SJCRH30 (cell line): ENCODE data around the gene SASH3. TPM values are rescaled to one million over a fixed set of nuclear protein-coding genes. Genes with fewer than 3 reads are reported as not detected.
A peak's percentile ranks its signal among the peaks of the same experiment; 100 is the strongest.
"Not testable (repeated sequence)": the region's sequence is repeated elsewhere in the genome, so short reads cannot be mapped to it uniquely, and the experiment has no call there.

Experiments
- DNase-seq, 2 experiments: peaks; one replicate each; pipeline ENCODE4 v3.0.0-alpha.2; 2015 to 2020
- H3K27ac ChIP-seq: fragments of 250-450 bp; sonication (Bioruptor Pico); 2 replicates; pipeline ENCODE4 v1.5.1; 2020; ENCODE audit warnings: mild to moderate bottlenecking, moderate library complexity
- H3K27me3 ChIP-seq: fragments of 250-450 bp; sonication (Bioruptor Pico); 2 replicates; pipeline ENCODE4 v1.5.1; 2020; ENCODE audit warnings: mild to moderate bottlenecking, moderate library complexity
- H3K36me3 ChIP-seq: fragments of 250-450 bp; sonication (Bioruptor Pico); 2 replicates; pipeline ENCODE4 v1.5.1; 2020; ENCODE audit warnings: mild to moderate bottlenecking, moderate library complexity
- H3K4me1 ChIP-seq: fragments of 250-450 bp; sonication (Bioruptor Pico); 2 replicates; pipeline ENCODE4 v1.5.1; 2020; ENCODE audit warnings: mild to moderate bottlenecking, moderate library complexity
- H3K4me3 ChIP-seq: fragments of 250-450 bp; sonication (Bioruptor Pico); 2 replicates; pipeline ENCODE4 v1.5.1; 2020; ENCODE audit warnings: mild to moderate bottlenecking, moderate library complexity
- H3K9me3 ChIP-seq: fragments of 250-450 bp; sonication (Bioruptor Pico); replicated peaks from 2 replicates; pipeline ENCODE4 v1.5.1; 2020; ENCODE audit warnings: mild to moderate bottlenecking, moderate library complexity
- total RNA-seq: library from RNA; depleted of rRNA; stranded (reverse); fragments of >200 nt; shearing (Covaris generic); gene quantifications from 2 replicates; pipeline ENCODE4 v1.2.3, GENCODE V29; 2014; rRNA removed

Gene SASH3
- 0.05 TPM in 1 of 2 replicates, not detected in the other for total RNA-seq

- Histone ChIP-seq H3K4me1 (no peaks in the 10 kb centered on the region), H3K27ac (no peak within 1 kb of the TSS), H3K9me3 (no peaks in the 10 kb centered on the region), H3K27me3 (no peaks in the 10 kb centered on the region), H3K4me3 (no peak within 1 kb of the TSS), H3K36me3 (no peaks in the 10 kb centered on the region)
- no peak for DNase-seq
These were observed at the start of gene SASH3 for GRCh38 chrX:129779747-129780146. SASH3 (plus strand) TSS chrX:129779949; CDS start chrX:129780098, 149 bp downstream.

DNA sequence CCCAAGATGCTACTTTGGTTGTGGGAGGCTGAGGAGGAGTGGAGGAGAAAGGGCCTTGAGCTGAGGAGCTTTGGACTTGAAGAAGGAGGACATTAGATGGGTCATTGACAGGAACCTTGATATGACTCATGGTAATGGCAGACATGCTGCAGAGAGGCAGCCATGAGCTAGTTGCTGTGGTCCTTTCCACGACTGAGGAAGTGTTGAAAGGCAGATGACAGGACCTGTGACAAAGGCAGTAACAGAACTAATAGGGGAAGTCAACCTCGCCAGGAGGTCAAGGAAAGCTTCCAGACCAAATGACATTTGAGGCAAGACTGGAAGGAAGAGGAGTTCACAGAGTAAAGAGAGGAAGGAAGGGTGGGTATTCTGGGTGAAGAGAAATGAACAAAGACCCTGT lies 48.5 kb upstream of the SASH3 start:
- Histone ChIP-seq H3K9me3 (no peaks in the 10 kb centered on the region), H3K27ac (no peak overlapping the region), H3K27me3 (no peaks in the 10 kb centered on the region), H3K4me3 (no peak overlapping the region), H3K4me1 (no peaks in the 10 kb centered on the region), H3K36me3 (no peaks in the 10 kb centered on the region)
- DNase-seq: no peak

DNA sequence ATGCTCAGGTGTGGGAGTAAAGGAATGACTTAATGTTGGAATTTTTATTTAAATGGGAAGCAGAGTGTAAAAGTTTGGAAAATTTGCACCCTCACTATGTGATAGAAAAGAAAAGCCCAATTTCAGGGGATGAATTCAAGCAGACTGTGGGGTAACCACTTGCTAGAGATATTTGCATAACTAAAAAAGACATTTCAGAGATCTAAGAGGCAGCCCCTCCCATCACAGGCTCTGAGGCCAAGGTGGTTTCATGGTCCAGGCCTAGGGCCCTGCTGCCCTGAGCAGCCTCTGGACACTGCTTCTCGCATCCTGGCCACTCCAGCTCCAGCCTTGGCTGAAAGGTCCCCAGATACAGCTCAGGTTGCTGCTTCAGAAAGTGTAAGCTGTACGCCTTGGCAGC lies 46.9 kb upstream of the SASH3 start:
- no peak overlapping the region for H3K27ac ChIP-seq
- H3K4me1 ChIP-seq: no peaks in the 10 kb centered on the region
- H3K27me3 ChIP-seq: no peaks in the 10 kb centered on the region
- no peaks in the 10 kb centered on the region for H3K9me3 ChIP-seq
- no peaks in the 10 kb centered on the region for H3K36me3 ChIP-seq
- no peak for DNase-seq
- no peak overlapping the region for H3K4me3 ChIP-seq

DNA sequence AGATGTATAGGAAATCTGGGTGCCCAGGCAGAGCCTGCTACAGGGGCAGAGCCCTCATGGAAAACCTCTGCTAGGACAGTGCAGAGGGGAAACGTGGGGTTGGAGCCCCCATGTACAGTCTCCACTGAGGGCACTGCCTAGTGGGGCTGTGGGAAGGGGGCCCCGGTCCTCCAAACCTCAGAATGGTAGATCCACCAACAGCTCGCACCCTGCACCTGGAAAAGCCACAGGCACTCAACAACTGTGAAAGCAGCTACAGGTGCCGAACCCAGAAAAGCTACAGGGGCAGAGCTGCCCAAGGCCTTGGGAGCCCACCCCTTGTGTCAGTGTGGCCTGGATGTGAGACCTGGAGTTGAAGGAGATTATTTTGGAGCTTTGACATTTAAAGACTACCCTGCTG lies 46.4 kb upstream of the SASH3 start:
- Histone ChIP-seq H3K27me3 (no peaks in the 10 kb centered on the region), H3K9me3 (no peaks in the 10 kb centered on the region)

DNA sequence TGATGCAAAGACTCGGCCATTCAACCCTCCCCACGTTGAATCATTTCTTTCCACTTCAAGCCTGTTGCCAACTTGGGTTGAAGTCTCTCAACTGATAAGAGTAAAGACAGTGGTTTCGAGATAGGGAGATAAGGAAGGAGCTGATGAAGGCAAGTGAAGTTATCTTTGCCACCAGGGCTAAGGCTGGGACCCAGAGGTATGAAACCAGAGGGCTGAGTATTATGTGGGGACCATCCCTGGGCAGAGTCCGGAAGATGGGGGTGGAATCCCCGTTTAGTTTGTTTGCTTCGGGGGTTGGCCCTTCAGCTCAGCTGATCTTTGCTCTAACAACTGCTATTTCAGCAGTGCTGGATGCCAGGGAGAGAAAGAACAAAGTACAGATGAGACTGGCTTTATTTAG lies 43.3 kb upstream of the SASH3 start:
- Histone ChIP-seq H3K4me1 (peaks cover 5% of the 10 kb centered on the region), H3K27me3 (no peaks in the 10 kb centered on the region), H3K27ac (no peak overlapping the region), H3K36me3 (no peaks in the 10 kb centered on the region), H3K9me3 (no peaks in the 10 kb centered on the region), H3K4me3 (no peak overlapping the region)
- DNase-seq: no peak

More for the DNA sequence above, 46.4 kb upstream of the SASH3 start:
- no peak overlapping the region for H3K27ac ChIP-seq
- H3K36me3 ChIP-seq: no peaks in the 10 kb centered on the region
- no peak for DNase-seq
- H3K4me3 ChIP-seq: no peak overlapping the region
- peaks cover 3% of the 10 kb centered on the region for H3K4me1 ChIP-seq

- H3K9me3 ChIP-seq: no peaks in the 10 kb centered on the region
- H3K27ac ChIP-seq: no peak overlapping the region
- H3K27me3 ChIP-seq: no peaks in the 10 kb centered on the region
- no peak overlapping the region for H3K4me3 ChIP-seq
- peaks cover 5% of the 10 kb centered on the region for H3K4me1 ChIP-seq
- no peaks in the 10 kb centered on the region for H3K36me3 ChIP-seq
- DNase-seq: no peak
These were observed 41.8 kb upstream of the SASH3 start for GRCh38 chrX:129737916-129738315.

GRCh38 chrX:129738466-129739308 lies 41.1 kb upstream of the SASH3 start, which contains the start of gene XPNPEP2:
XPNPEP2 (plus strand) TSS chrX:129738979; CDS start chrX:129739214, 235 bp downstream.
- H3K36me3 ChIP-seq: no peaks in the 10 kb centered on the region
- DNase-seq: peak; percentile 59 to 67
- H3K4me1 ChIP-seq: peaks cover 5% of the 10 kb centered on the region
- peak within 1 kb of the TSS; percentile 46 for H3K4me3 ChIP-seq
- peak within 1 kb of the TSS; percentile 18; the same call in 1 of the 2 replicates for H3K27ac ChIP-seq
- no peaks in the 10 kb centered on the region for H3K9me3 ChIP-seq
- H3K27me3 ChIP-seq: no peaks in the 10 kb centered on the region

DNA sequence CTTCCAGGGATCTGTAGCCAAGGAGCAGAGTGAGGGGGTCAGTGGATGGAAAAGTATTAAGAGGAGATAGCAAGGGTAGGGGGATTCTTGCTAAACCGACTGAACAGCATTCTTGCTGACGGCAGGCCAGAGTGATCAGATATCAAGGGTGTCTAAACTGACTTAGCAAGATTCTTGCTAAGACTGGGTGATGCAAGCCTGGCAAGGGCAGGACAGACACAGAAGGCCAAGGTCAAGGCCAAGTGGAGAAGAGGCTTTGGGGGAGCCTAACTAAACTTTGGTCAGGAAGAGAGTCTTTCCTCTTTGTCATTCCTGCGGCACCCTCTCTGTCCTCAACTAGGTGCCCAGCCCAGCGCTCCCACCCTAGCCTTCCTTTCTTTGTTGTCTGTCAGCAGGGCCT lies 40.2 kb upstream of the SASH3 start:
- H3K27ac ChIP-seq: no peak overlapping the region
- no peak overlapping the region for H3K4me3 ChIP-seq

DNA sequence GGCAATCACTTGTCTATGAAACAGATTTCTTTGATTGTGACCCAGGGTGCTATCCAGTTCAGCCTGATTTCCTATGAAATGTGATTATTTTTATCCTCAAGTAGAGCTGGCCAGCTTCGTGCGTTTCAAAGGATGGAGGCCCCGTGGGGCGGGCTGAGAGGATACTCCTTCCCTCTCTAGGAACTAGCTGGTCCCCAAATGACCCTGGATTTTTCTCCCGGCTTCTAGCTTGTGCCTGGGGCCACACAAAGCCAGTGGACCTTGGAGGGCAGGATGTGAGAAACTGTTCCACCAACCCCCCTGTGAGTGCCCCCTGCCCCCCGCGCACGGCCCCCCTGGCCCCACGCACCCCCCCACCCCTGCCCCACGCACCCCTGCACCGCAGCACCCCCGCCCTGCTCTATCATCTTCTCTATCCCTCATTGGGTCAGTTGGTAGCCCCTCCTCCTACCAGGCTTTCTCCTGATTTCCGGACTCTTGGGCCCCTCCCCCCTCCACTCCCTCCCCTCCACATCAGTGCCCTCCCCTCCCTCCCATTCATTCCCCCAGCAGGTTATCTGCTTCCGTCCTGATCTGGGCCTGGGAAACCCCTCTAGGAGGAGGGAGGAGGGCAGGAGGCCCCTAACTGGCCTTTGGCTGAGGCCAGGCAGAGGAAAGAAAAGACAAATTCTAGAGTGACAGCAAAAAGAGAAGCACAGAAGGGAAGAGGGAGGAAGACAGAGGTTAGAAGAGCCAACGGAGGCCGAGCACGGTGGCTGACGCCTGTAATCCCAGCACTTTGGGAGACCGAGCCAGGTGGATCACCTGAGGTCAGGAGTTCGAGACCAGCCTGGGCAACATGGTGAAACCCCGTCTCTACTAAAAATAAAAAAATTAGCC lies 37.6 kb upstream of the SASH3 start:
- DNase-seq: peak in 1 of 2 experiments; percentile 22
- Histone ChIP-seq H3K4me3 (no peak overlapping the region), H3K27me3 (no peaks in the 10 kb centered on the region), H3K4me1 (peaks cover 5% of the 10 kb centered on the region), H3K36me3 (no peaks in the 10 kb centered on the region), H3K9me3 (no peaks in the 10 kb centered on the region), H3K27ac (no peak overlapping the region)

More for the DNA sequence above, 40.2 kb upstream of the SASH3 start:
- H3K36me3 ChIP-seq: no peaks in the 10 kb centered on the region
- peaks cover 5% of the 10 kb centered on the region for H3K4me1 ChIP-seq
- no peaks in the 10 kb centered on the region for H3K9me3 ChIP-seq
- DNase-seq: no peak
- no peaks in the 10 kb centered on the region for H3K27me3 ChIP-seq

GRCh38 chrX:129742759-129743152 lies 37.0 kb upstream of the SASH3 start:
- not testable (repeated sequence) for H3K36me3 ChIP-seq, H3K27me3 ChIP-seq, H3K9me3 ChIP-seq, H3K4me1 ChIP-seq, H3K4me3 ChIP-seq, DNase-seq, H3K27ac ChIP-seq

DNA sequence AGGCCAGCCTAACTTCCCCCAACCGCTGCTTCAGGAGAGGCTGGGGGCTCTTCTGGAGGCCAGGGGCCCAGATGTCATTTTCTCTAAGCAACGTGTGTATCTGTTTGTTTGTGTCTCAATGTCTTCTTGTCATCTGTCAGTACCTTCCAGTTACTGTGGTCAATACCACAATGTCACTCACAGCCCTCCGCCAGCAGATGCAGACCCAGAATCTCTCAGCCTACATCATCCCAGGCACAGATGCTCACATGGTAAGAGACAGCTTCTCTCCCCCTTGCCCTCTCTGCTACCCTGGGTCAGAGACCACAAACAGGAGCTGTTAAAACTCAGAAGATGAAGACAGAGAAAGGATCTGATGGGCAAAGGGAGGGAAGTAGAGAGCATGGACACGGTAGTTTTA lies 35.9 kb upstream of the SASH3 start:
- Histone ChIP-seq H3K36me3 (no peaks in the 10 kb centered on the region), H3K27ac (no peak overlapping the region), H3K4me3 (no peak overlapping the region), H3K9me3 (no peaks in the 10 kb centered on the region), H3K27me3 (no peaks in the 10 kb centered on the region), H3K4me1 (no peaks in the 10 kb centered on the region; the same call in 1 of the 2 replicates)
- DNase-seq: no peak

DNA sequence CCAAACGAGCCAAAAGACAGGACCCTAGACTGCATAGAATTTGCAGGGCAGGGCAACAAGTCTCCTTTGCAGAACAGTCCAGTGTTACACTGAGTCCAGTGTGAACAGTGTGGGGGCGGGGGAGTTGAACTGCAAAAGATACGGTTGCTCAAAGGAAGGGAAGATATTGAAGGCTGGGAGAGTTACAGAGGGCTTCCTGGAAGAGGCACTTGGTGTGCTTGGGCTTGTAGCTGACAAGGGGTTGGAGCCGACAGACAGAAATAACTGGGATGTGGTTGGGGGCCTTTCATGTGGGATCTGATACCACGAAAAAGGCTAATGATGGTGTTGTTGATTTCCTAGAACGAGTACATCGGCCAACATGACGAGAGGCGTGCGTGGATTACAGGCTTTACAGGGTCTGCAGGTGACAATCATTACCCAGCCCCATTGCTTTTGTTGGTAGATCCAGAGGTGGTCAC lies 34.9 kb upstream of the SASH3 start:
- no peak overlapping the region for H3K27ac ChIP-seq
- no peaks in the 10 kb centered on the region for H3K9me3 ChIP-seq
- no peaks in the 10 kb centered on the region for H3K4me1 ChIP-seq
- no peaks in the 10 kb centered on the region for H3K27me3 ChIP-seq
- no peaks in the 10 kb centered on the region for H3K36me3 ChIP-seq
- no peak for DNase-seq
- no peak overlapping the region for H3K4me3 ChIP-seq

DNA sequence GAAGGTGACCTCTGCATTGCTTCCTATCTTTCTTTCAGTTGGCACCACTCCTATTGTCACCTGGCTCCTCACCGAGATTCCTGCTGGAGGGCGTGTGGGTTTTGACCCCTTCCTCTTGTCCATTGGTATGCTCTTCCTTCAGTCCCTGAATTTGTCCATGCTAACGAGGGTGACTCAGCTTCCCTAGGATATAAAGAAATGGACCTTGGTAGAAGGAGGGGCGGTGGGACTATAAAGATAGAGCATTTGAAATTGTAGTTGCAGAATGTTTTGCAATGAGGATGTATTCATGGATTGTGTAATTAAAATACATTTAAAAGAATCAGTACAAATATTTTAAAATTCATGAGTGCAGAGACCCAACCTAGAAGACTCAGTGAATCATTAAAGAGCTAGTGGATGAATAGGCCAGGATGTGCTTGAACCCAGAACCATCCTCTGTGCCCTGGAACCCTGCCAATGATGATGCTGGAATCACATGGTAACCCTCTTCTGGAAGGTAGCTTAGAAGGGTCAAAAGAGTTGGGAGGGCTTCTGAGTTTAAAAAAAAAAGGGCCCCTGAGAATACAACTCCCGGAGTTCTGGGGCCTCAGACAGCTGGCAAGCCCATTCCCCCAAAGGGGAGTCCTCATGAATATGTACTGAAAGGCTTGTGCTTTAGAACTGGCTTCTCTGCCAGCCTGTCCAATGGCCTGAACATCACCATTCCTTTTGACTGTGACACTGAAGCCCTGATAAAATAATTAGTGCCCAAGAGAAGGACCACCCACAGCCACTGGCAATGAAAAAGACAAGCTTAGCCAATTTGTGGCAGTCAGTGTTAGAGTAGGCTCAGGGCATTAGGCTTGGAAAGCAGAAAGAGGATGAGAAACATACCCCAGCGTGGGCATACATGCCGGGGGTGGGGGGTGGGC lies 32.9 kb upstream of the SASH3 start:
- Histone ChIP-seq H3K36me3 (no peaks in the 10 kb centered on the region), H3K9me3 (no peaks in the 10 kb centered on the region), H3K27me3 (no peaks in the 10 kb centered on the region), H3K4me1 (no peaks in the 10 kb centered on the region), H3K27ac (no peak overlapping the region), H3K4me3 (no peak overlapping the region)
- DNase-seq: no peak

GRCh38 chrX:129747533-129747932 lies 32.2 kb upstream of the SASH3 start:
- Histone ChIP-seq H3K4me3 (no peak overlapping the region), H3K27ac (no peak overlapping the region), H3K27me3 (no peaks in the 10 kb centered on the region), H3K9me3 (no peaks in the 10 kb centered on the region), H3K36me3 (no peaks in the 10 kb centered on the region), H3K4me1 (no peaks in the 10 kb centered on the region)
- no peak for DNase-seq
